Stimulated activated CD8-positive, alpha-beta memory T cell treated with anti-CD3 and anti-CD28 coated beads, Interleukin-15, amount 100 ng/mL, for 24 hours (primary cell): ENCODE data around the gene SEMA3B.
"Not testable (repeated sequence)": the region's sequence is repeated elsewhere in the genome, so short reads cannot be mapped to it uniquely, and the experiment has no call there.

Experiments used
- DNase-seq: peaks from one replicate; pipeline ENCODE4 v3.0.0-alpha.2; 2020; ENCODE audit warnings: low read depth

SEMA3B gene

DNA sequence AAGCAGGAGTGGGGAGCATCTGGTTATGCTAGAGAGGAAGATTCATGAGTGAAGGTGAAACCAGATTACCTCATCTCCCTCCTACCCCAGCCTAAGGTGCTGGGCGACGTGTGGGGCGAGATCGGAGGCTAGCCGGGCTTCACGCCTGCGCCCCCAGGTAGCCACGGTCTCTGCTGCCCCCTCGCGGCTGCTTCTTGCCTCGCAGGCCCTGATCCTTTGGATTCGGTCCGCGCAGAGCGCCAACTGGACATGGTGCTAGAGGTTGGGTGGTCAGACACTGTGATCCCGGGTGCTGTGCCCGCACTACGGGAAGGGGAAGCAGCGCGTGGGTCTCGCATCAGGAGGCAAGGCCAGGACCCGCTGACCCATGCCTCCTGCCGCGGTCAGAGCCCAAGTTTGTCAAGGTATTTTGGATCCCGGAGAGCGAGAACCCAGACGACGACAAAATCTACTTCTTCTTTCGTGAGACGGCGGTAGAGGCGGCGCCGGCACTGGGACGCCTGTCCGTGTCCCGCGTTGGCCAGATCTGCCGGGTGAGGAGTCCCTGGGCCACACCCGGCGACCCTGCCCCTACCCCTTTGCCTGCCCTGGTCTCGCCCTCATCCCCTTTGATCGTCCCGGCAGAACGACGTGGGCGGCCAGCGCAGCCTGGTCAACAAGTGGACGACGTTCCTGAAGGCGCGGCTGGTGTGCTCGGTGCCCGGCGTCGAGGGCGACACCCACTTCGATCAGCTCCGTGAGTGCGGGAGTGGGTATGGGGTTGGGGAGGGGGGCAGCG is 4.2 kb downstream of the SEMA3B start:
- DNase-seq = peak; percentile 94

GRCh38 chr3:50273689-50274065 is 4.7 kb downstream of the SEMA3B start:
- no peak for DNase-seq

GRCh38 chr3:50274371-50275104 is 5.6 kb downstream of the SEMA3B start:
- peak; percentile 47 for DNase-seq

DNA sequence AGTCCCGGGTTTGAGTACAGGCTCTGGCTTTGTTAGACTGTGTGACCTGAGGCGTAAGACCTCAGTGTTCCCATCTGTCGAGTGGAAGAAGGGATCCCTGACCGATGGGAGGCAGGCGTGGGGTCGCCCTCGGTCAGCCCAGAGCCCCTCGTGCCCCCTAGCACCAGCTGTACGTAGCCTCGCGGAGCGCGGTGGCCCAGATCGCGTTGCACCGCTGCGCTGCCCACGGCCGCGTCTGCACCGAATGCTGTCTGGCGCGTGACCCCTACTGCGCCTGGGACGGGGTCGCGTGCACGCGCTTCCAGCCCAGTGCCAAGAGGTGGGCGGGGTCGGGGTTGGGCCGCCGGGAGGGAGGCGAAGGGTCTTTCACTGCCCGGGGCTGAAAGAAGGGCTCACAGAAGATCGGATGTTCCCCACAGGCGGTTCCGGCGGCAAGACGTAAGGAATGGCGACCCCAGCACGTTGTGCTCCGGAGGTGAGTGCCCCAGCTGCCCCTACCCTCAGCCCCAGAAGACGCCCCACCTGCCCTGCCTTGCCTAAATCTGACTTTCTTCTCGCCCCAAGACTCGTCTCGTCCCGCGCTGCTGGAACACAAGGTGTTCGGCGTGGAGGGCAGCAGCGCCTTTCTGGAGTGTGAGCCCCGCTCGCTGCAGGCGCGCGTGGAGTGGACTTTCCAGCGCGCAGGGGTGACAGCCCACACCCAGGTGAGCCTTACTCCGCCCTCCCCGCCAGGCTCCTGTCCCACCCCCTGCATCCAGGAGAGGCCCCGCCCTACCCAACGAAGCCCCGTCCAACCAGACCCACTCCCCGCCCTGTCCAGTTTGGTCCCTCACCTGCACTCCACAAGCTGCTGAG is 6.4 kb downstream of the SEMA3B start:
- no peak for DNase-seq

GRCh38 chr3:50275996-50276761 is 7.2 kb downstream of the SEMA3B start:
- DNase-seq = no peak

DNA sequence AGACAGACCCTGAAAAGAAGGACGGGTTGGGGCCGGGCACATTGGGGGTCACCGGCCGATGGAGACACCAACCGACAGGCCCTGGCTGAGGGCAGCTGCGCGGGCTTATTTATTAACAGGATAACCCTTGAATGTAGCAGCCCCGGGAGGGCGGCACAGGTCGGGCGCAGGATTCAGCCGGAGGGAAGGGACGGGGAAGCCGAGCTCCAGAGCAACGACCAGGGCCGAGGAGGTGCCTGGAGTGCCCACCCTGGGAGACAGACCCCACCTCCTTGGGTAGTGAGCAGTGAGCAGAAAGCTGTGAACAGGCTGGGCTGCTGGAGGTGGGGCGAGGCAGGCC is 7.8 kb downstream of the SEMA3B start:
- DNase-seq = no peak

DNA sequence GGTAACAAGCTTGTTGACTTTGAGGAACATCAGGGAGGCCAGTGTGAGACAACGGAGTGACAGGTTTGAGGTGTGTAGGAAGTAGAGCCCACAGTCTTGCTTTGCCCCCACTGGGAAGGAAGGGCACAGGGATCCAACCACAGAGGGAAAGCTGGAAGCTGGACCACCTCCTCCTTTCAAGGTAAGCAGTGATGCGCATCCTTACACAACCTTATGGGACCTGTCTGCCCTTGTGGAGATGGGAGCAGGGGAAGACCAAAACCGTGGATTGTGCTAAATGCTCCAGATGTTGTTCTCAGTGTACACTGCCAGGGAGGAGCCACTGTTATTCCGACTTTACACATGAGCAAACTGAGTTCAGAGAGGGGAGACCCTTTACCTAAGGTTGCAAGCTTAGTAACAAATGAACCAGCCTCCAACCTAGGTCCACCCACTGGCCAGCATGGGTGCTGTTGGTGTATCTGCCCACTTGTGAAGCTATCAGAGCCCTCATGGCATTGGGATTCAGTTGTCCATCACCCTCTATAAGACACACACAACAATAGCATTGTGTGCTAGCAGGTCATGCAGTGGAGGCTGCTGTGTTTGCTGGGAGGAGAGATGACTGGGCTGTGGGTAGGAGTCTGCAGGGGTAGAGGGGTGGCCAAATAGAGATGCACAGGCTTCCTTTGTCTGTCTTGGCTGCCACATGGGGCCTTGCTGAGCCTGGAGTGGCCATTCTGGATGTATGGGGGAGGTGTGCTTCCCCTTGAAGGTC is 9.4 kb downstream of the SEMA3B start:
- no peak for DNase-seq

- no peak for DNase-seq
Observed at GRCh38 chr3:50278880-50279224, 9.9 kb downstream of the SEMA3B start, which contains the start of gene LSMEM2. Gene LSMEM2, plus strand, starts transcription at chr3:50279087. Its CDS starts 27 bp downstream, at chr3:50279114.

DNA sequence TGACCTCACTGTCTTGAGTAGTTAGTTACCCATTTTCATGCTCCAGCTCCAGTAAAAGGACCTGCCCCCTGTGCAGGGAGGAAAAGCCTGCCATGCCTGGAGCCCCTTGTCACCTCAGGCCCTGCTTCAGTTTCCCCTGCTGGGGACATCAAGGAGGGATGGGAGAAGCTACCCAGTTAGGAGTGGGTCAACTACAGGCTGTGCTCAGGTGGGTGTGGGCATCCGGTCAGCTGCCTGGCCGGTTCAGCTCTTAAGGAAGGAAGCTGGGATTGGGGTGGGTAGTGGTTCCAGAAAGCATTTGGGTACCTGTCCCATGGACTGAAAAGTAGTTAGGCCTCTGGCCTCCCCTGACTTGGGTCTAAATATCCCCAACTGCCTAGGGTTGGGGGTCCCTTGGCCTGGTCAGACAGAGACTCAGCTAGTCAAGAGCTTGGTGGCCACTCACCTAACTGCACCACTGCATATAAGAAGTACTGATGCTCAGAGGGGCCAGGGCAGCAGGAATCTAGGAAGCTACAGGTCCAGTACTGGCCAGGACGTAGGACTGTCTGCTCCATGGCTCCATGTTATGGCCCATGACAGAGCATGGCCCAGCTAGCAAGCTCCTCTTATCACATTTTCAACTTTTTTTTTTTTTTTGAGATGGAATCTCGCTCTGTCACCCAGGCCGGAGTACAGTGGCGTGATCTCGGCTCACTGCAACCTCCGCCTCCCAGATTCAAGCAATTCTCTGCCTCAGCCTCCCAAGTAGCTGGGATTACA is 10.5 kb downstream of the SEMA3B start:
- no peak for DNase-seq

DNA sequence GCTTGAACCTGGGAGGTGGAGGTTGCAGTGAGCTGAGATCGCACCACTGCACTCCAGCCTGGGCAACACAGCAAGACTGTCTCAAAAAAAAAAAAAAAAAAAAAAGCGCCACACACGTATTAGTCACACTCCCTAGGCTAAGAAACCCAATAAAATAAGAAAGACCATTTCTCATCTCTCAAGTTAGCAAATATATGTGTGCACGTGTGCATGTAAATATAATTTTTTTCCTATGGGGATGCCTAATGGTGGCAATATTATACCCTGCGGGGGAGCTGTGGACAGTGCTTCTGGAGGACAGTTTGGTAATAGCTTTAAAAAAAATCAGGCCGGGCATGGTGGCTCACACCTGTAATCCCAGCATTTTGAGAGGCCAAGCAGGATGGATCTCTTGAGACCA is 15.2 kb downstream of the SEMA3B start:
- DNase-seq = not testable (repeated sequence)

DNA sequence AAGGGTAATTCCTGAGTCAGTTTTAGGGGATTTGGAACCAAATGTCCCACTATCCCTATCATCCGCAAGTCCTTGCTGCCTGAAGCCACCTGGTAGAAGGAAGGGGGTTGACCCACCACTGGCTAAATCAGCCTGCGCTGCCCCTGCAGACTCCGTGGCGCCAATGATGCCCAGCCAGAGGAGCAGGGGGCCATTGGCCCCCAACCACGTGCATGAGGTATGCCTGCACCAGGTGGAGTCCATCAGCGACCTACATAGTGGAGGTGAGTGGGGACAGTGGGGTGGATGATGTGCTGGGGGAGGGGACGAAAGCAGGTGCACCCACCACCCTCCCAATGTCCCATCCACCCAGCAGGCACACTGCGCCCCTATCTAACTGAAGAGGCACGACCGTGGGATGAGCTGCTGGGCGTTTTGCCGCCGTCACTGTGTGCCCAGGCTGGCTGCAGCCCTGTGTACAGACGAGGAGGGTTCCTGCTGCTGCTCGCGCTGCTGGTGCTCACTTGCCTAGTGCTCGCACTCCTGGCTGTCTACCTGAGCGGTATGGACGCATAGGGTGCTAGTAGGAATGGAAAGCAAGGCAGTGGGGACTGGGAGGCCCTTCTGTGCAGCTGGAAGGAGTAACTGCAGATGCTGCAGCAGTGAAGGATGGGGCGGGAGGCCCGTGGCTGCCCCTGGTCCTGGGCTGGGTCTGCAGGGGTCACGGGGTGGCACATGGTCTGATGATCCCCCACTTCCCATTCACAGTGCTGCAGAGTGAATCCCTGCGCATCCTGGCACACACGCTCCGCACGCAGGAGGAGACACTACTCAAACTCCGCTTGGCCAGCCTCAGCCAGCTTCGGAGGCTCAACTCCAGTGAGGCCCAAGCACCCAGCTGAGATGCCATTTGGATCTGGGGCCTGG is 17.6 kb downstream of the SEMA3B start:
- no peak for DNase-seq

- no peak for DNase-seq
Observed at GRCh38 chr3:50287262-50287661, 18.3 kb downstream of the SEMA3B start.

DNA sequence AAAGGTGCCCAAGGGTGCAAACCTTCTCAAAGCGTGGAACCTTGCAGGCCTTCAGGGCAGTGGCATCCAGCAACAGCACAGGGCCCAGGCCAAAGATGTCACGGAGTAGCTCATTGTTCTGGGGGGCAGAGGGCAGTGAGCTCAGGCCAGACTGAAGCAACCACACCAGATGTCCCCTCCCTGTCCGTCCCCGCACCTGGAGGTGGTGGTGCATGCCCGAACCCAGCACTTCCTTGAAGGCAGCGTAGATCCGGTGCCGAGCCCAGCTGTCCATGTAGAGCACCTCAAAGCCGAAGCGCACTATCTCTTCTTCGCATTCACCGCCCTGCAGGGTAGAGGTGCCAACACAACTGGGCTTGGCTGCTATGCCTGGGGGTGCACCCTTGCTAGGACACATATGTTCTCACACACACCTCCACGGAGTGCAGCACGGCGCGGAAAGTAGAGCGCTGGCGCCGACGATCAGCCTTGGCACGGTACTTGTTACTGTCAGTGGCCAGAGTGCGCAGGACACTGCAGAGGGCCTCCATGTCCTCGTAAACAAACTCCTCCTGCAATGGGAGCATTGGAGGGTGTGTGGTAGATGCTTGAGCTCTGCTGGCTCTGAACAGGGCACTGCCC is 19.6 kb downstream of the SEMA3B start:
- no peak for DNase-seq

GRCh38 chr3:50289130-50289529 is 20.2 kb downstream of the SEMA3B start:
- DNase-seq = no peak

DNA sequence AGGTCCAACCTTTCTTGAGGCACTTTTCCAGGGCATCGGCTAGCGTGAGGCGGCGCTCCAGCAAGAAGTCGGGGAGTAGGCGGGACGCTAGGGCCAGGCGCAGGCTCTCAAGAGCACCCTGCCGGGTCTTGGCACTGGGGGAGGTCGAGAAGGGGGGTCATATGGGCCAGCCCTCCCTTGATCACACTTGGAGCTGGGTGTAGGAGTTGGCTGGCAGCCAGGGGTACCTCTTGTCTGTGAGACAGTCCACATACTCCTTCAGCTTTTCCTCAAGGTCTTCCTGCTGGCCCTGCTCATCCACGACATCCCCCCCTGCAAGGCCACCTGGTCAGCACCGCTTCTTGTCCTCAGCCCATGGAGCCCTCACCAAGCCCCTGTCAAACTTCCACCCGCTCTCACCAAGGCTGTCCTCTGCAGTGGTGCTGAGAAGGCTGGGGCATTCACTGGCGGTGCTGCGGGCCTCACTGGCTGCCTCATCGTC is 21.3 kb downstream of the SEMA3B start:
- no peak for DNase-seq

DNA sequence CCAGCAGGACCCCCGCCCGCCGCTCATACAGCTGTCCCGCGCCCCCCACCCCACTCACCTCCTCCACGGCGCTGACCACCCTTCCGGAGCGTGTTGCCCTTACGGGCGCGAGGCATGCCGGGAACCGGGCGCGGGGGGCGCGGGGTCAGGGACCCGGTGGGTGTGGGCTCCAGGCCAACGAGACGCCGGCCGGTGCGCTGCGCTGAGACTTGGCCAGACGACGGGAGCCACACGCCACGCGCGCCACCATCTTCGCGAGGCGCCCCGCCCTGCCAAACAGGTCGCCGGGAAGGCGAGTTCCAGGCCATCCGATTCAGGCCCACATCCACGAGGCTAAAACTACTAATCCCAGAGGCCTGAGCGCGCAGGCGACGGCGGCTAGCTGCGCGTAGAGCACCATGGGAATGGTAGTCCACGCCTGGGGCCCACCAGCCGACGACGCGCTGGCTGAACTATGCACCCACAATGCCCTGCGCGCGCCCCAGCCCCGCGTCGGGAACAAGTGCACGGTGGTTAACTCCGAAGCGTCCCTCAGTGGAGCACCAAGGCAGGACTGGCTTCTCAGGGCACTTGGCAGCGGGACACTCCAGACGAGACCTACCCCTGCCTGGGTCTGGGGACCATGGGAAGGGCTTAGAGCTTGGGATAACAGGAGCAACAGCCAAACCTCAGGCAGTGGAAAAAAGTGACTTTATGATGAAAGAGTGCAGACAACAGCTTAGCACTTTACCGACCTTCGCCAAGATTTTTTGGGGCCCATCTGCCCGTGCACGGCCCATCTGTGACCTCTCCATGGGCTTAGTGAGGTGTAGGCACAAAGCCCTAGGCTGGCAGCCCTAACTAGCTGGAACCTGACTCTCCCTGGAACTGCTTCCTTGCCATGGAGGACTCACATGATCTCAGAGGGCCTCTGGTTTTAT is 23.5 kb downstream of the SEMA3B start, which contains the start of gene IFRD2:
Gene IFRD2, minus strand, starts transcription at position 271 of the 920 bp plus-strand sequence. Its CDS starts 155 bp downstream, at position 116.
- peak; percentile 75 for DNase-seq

DNA sequence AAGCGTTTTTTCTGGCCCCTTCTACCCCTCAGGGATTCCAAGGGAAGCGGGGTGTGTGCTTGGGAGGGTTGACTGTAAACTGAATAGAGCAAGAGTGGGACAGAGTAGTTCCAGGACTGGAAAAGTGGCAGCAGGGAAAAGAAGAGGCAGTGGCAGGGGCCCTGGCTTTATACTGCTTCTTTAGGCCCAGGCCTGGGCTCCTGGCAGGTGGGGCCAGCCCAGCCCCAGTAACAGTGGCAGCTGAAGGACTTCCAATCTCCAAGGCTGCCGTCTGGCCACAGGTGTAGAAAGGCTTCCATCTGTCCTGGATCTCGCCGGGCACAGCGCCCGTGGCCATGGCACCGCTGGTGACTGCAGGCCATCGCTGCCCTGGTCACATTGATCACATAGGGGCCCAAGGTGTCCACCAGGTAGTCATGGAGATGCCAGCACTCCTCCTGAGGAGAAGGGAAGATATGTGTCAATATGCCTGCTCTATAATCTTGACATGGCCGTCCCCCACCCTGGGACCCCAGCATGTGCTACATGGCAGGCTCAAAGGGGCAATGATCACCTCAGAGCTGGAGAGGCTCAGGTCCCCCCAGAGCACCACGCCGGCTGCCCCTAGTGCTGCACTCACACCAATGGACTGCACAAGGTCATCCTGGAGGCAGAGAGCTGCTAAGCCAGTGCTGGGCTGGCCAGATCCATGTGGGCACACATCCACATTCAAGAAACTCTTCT is 24.3 kb downstream of the SEMA3B start:
- DNase-seq = no peak
